GM18520 (cell line): Measurements from ENCODE around the gene SHISAL1.

Experiments used
- ATAC-seq: cut with Tn5 transposase; IDR thresholded peaks from one replicate; pipeline ENCODE4 v1.9.1; 2021; ENCODE audit not compliant: unreplicated experiment

The SHISAL1 gene

GRCh38 chr22:44197271-44197670, 115.5 kb downstream of the SHISAL1 start:
- no peak for ATAC-seq

- no peak for ATAC-seq
These were observed 116.0 kb downstream of the SHISAL1 start for GRCh38 chr22:44196731-44197131.

- no peak for ATAC-seq
These were observed 116.5 kb downstream of the SHISAL1 start for GRCh38 chr22:44196241-44196640.

GRCh38 chr22:44195189-44195871, 117.4 kb downstream of the SHISAL1 start:
- ATAC-seq: no peak

- ATAC-seq: no peak
These were observed 118.2 kb downstream of the SHISAL1 start for GRCh38 chr22:44194569-44194968.
